Left lung (tissue), 10 donors: ENCODE data around the gene ZNF524. TPM values are rescaled to one million over a fixed set of nuclear protein-coding genes. Genes with fewer than 3 reads are reported as not detected.
"Not testable (repeated sequence)": the region's sequence is repeated elsewhere in the genome, so short reads cannot be mapped to it uniquely, and the experiment has no call there.

Source experiments
- ATAC-seq: fragments of 200-7000 bp; cut with Tn5 transposase; one replicate; pipeline ENCODE4 v1.9.1; 2020; ENCODE audit warnings: moderate library complexity
- DNase-seq, 4 donors: peaks; one replicate each; pipeline ENCODE4 v3.0.0-alpha.2; 2013 to 2020
- H3K27ac ChIP-seq, 2 donors: fragments of 200-600 bp; sonication (generic) in 1 of 2; one replicate each; pipeline versions ENCODE4 v1.5.0 to v1.8.0; 2020 to 2021
- H3K27me3 ChIP-seq, 2 donors: fragments of 200-600 bp; sonication (generic) in 1 of 2; one replicate each; pipeline versions ENCODE4 v1.5.0 to v1.8.0; 2020 to 2021
- H3K36me3 ChIP-seq, 2 donors: fragments of 200-600 bp; sonication (generic) in 1 of 2; one replicate each; pipeline versions ENCODE4 v1.5.0 to v1.8.0; 2020 to 2021
- H3K4me1 ChIP-seq, 2 donors: fragments of 200-600 bp; one replicate each; pipeline ENCODE4 v1.8.0; 2021
- H3K4me3 ChIP-seq, 2 donors: fragments of 200-600 bp; sonication (generic) in 1 of 2; one replicate each; pipeline versions ENCODE4 v1.5.0 to v1.8.0; 2020 to 2021; ENCODE audit warnings: mild to moderate bottlenecking in 1 of 2
- H3K9me3 ChIP-seq, 2 donors: fragments of 200-600 bp; sonication (generic) in 1 of 2; one replicate each; pipeline versions ENCODE4 v1.5.0 to v1.8.0; 2020 to 2021
- CTCF ChIP-seq, 2 donors: fragments of 200-600 bp; sonication (generic) in 1 of 2; IDR thresholded peaks; one replicate each; pipeline versions ENCODE4 v1.5.0 to v1.8.0; 2021; ENCODE audit warnings: antibody characterized with exemption in 2 of 2
- intact Hi-C, 2 donors: fragments of 100-400 bp; cut with DNase I; formaldehyde crosslinking; loops; one replicate each; pipeline versions ENCODE4 v1.11.2 to v1.14.2; 2022
- polyA plus RNA-seq, 6 donors: library from polyadenylated mRNA; unstranded; fragments of 120-200 nt; gene quantifications; one replicate each; pipeline ENCODE4 v1.2.1, GENCODE V29; 2013; ENCODE audit not compliant: insufficient read length in 6 of 6
- total RNA-seq, 2 donors: library from RNA; stranded (reverse); fragmentation: NEBNext Ultra II Directional; extraction: Animal tissue kit (Norgen Biotek cat#: 25700); gene quantifications; one replicate each; pipeline ENCODE4 v1.2.1, GENCODE V29; 2021
- donor health status: DM: no; HTN: yes; CAD: no.
- donor health status: DM: no; HTN: no; CAD: no.

Gene ZNF524
- total and polyA plus RNA-seq, 8 donors, result 4.9 to 22.4 (median 7.8) TPM

GRCh38 chr19:55566823-55567222, 33.3 kb upstream of the ZNF524 start:
- ATAC-seq (no peak), DNase-seq (no peak)
- H3K4me3 ChIP-seq, result no peak overlapping the region
- H3K27ac ChIP-seq, result no peak overlapping the region
- peaks cover 0 to 27% of the 10 kb centered on the region in 2 donors for H3K27me3 ChIP-seq
- no peaks in the 10 kb centered on the region for H3K4me1 ChIP-seq
- no peak for TF ChIP-seq CTCF (IDR thresholded peaks at IDR 0.05)
- intact Hi-C loops, result no loop called here
- no peaks in the 10 kb centered on the region for H3K9me3 ChIP-seq
- no peaks in the 10 kb centered on the region for H3K36me3 ChIP-seq

- Histone ChIP-seq H3K4me1 (no peaks in the 10 kb centered on the region), H3K27me3 (peaks cover 0 to 27% of the 10 kb centered on the region in 2 donors), H3K27ac (no peak overlapping the region), H3K9me3 (no peaks in the 10 kb centered on the region), H3K4me3 (no peak overlapping the region), H3K36me3 (no peaks in the 10 kb centered on the region)
- DNase-seq (no peak), ATAC-seq (no peak)
- no peak for TF ChIP-seq CTCF (IDR thresholded peaks at IDR 0.05)
- intact Hi-C loops, result no loop called here
These were observed 32.3 kb upstream of the ZNF524 start for GRCh38 chr19:55567708-55568328.

GRCh38 chr19:55569477-55569876, 30.6 kb upstream of the ZNF524 start:
- H3K4me1 ChIP-seq, H3K36me3 ChIP-seq, ATAC-seq, H3K9me3 ChIP-seq, H3K27ac ChIP-seq, intact Hi-C loops, DNase-seq, H3K4me3 ChIP-seq: not testable (repeated sequence)
- peaks cover 0 to 22% of the 10 kb centered on the region in 2 donors for H3K27me3 ChIP-seq

GRCh38 chr19:55573929-55574328, 26.2 kb upstream of the ZNF524 start:
- intact Hi-C loops, ATAC-seq, DNase-seq, H3K9me3 ChIP-seq, H3K4me1 ChIP-seq, H3K27me3 ChIP-seq, H3K27ac ChIP-seq, H3K4me3 ChIP-seq: not testable (repeated sequence)
- H3K36me3 ChIP-seq, result peaks cover 0 to 23% of the 10 kb centered on the region in 2 donors

GRCh38 chr19:55576746-55577145, 23.3 kb upstream of the ZNF524 start:
- ATAC-seq, result no peak
- no peak for DNase-seq
- Histone ChIP-seq H3K9me3 (no peaks in the 10 kb centered on the region), H3K4me3 (no peak overlapping the region), H3K27ac (no peak overlapping the region), H3K27me3 (no peaks in the 10 kb centered on the region), H3K4me1 (peaks cover 5 to 17% of the 10 kb centered on the region in 2 donors), H3K36me3 (peaks cover 0 to 26% of the 10 kb centered on the region in 2 donors)
- intact Hi-C loops, result no loop called here
- TF ChIP-seq CTCF (IDR thresholded peaks at IDR 0.05), result no peak

- H3K9me3 ChIP-seq, result no peaks in the 10 kb centered on the region
- intact Hi-C loops, result no loop called here
- DNase-seq, result peak in 1 of 4 donors; percentile 69
- H3K27me3 ChIP-seq, result no peaks in the 10 kb centered on the region
- TF ChIP-seq CTCF (IDR thresholded peaks at IDR 0.05), result no peak
- ATAC-seq, result no peak
- no peak overlapping the region for H3K4me3 ChIP-seq
- no peak overlapping the region for H3K27ac ChIP-seq
- peaks cover 5 to 17% of the 10 kb centered on the region in 2 donors for H3K4me1 ChIP-seq
- peaks cover 0 to 26% of the 10 kb centered on the region in 2 donors for H3K36me3 ChIP-seq
These were observed 21.9 kb upstream of the ZNF524 start for GRCh38 chr19:55578031-55578760.
